Peyer's patch (tissue), 4 donors: ENCODE results near the gene TRIL.

ENCODE experiments used
- CTCF ChIP-seq, 6 experiments: fragments of 450-650 bp in 4 of 6; fragments of 200-600 bp in 2 of 6; sonication (generic) in 1 of 6; IDR thresholded peaks; one replicate each; pipeline ENCODE4 v1.5.1; 2017 to 2019; ENCODE audit warnings: antibody characterized with exemption in 6 of 6, mild to moderate bottlenecking in 3 of 6, moderate library complexity in 1 of 6
- POLR2A ChIP-seq, 2 donors: fragments of 450-650 bp; IDR thresholded peaks; one replicate each; pipeline ENCODE4 v1.5.1; 2017; ENCODE audit warnings: antibody characterized with exemption in 2 of 2, mild to moderate bottlenecking in 2 of 2, moderate library complexity in 2 of 2

- TF ChIP-seq POLR2A (IDR thresholded peaks at IDR 0.05) (no peak), CTCF (IDR thresholded peaks at IDR 0.05) (peak; percentile 64 to 94 (median 92))
Measured at GRCh38 chr7:28921822-28922221, 36.3 kb downstream of the TRIL start.
